ENCODE data around the gene MED26.

MED26 gene

GRCh38 chr19:16588824-16589577 is 39.0 kb downstream of the MED26 start:
- DNase-seq, result no peak

DNA sequence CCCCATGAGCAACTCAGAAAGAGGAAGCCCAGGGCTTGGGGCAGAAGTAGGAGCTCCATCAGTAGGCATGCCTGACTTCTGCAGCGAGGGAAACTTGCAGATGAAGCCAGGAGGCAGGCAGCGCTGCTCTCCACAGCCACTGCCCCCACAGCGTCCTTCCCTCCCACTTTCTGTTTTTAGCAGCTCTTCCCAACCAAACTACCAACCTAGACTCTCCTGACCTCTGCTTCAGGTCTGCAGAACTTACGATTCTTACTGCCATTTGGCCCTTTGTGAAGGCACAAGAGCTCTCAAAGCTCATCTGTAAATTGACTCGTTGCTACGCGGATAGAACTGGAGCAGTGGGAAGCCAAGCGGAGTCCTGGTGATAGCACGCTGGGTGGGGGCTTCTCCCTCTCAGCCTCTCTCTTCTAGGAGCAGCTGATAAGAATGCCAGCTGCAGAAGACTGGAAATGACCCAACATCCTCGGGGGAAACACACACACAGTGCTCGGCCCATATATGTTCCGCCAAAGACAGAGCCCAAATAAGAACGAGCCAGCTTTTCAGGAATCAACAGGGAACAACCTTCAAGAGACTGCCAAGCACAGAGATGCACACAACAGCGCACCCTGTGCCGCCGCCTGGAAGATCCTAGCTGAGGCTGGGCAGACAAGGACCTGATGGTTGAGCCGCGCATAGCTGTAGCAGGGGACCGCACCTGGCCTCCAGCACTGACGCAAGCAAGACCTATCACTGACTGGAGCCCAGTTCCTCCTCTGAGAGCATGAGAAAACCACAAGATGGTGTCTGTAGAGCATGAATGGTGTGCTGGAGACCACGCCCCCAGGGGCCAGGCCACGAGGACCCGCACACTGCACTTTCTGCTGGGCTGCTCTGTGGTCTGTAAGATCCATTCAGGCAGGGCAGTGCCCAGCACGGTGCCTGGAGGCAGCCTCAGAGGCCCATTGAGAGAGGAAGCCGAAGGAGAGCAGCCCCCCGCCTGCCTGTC is 39.9 kb downstream of the MED26 start:
- DNase-seq, result peak; percentile 68

DNA sequence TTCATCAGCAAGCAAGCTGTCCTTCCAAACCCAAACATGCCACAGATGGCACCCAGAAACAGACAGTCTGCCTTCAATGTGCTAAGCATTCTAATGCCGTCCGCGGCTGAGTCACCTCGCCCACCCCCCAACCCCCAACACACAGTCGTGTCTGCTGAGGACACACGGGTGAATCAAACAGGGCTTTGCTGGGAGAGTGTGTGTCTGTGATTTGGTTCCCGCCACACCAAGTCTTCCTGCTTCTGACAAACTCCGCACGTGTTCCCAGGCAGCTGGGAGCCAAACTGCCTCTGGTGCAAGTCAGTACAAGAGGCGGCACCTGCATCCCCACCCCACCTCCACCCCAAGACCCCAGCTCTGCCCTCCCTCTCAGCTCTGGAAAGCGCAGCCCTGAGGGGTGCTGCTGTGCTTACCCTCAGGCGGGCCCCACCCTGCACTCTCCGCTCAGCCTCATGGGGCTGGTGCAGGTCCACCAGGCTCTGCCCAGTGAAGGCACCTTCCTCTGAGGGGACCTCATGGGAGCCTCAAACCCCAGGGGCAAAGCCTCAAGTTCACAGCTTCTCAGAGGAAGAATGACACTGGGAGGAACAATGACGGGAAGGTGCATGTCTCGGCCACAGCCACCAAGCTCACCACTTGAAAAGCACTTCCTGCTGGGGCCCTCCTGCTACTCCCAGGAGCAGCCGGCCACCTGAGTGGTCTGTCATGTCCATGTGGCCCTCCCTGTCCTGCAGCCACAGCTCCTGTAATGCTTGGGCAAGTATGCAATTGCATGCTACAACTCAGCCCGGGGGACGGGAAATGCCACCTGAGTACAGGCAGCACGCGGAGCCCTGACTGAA is 40.8 kb downstream of the MED26 start:
- peak; percentile 86 for DNase-seq

DNA sequence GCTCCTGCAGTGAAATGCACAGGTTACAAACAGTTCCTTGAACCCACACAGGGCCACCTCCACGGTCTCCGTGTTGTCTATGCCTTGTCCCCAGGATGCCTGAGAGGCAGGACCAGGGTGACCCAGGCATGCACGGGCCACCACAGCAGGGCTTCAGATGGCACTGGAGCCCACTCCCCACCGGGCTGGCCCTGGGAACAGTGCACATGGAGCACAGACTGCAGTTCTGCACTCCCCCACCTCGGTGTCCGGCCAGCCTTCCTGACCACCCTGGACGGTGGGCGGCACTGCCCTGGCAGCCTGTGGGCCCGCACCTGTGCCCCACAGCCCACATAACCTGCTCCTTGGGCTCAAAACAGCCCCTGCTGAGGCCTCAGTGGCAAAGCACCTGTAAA is 41.5 kb downstream of the MED26 start:
- no peak for DNase-seq

- DNase-seq, result no peak
Observed at GRCh38 chr19:16585808-16586476, 42.1 kb downstream of the MED26 start.

DNA sequence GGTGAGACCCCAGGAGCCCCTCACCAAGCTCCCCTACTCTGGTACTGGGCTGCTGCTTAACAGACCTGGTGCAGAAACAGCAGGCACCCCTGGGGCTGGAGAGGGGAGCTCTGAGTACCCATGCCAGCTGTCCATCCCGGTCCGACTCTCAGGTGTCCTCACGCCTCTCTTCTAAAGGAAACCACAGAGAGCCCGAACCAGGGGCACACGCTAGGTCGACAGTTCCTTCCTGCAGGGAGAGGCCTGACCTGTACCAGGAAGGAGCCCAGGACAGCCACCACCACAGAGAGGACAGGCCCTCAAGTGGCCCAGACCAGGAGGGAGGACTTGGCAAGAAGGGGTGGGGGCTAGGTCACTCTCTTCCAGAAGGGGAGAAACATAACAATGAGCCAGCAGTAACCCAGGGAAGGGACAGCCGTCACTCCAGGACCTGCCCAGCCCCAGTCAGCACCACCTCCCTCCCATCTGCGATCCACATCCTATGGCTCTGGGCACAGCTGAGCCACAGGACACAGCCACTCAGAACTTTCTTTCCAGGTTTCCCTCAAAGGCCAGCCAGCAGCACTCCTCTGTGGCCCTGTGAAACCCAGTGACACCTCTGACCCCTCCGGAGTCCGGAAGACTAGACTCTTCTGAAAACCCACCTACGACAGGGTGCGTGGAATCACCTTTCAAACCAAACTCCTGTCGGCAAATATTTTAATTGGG is 42.8 kb downstream of the MED26 start:
- DNase-seq, result no peak

DNA sequence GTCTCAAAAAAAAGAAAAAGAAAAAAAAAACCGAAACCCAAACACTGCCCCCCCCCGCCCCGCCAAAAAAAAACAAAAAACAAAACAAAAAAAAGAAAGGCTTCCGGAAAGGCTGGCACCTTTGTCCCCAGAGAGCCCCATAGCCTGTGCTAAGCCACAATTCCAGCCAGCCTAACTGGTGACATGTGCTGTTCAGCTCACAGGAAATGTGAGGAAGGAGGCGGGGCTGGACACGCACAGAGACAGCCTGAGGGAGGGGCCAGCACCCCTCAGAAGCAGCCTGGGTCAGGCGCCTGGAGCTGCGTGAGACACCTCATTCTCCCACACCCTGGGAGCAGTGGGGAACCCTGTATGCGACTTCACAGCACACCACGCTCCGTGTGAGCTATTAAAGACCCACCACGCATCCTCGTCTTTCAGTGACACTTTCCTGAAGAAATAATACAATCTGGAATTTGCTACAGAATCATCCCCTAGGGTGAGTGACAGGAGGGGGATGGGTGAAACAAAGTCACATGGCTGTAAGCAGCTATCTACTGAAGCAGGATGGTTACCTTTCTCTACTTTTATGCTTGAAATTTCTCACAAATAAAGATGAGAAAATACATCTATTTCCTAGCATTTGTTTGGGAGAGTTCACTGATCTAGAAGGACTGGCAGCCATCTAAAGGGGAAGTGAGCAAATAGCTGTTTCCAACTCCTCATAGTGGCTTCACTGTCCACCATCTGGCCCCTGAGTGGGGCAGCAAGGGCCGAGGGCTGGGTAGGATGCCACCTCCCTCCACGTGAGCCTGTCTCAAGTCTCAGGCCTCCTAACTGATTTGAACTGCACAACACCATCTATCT is 43.5 kb downstream of the MED26 start:
- DNase-seq, result peak; percentile 95

- no peak for DNase-seq
Observed at GRCh38 chr19:16582486-16583261, 45.3 kb downstream of the MED26 start.

- no peak for DNase-seq
Observed at GRCh38 chr19:16581971-16582343, 46.0 kb downstream of the MED26 start.

DNA sequence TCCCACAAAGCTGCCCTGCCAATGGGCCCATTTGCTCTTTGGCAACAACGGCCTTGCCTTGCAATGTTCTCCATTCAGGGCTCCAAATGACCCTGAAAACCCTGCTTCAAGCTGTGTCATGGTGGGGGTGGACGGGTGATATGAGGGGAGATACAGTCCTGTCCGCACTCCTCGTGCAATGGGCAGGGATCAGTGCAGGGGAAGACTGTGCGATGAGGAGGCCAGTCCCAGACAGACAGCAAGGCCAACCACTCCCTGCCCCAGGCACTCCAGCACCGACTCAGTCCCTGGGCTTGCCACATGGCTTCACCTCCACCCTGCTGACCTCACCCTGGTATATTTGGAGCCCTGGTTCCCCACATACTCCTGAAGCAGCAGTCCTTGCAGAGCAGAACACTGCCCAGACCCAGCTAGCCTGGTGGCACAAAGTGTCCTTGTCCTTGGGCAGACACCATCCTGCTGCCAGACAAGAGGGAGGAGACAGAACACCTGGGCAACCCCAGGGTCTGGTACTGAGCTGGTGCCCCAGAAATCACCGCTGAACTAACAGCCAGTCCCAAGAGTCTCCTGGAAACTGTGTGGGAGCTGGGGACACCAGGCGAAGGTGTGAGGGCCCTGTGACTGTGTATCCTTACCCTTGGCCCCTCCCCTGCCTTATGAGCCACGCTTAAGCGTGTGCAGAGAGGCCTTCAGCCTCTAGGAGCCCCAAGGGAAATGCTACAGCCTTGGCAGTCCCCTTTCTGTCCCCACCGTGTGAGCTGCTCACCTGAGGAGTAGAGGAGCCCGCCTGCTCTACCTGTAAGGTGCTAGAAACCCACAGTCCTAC is 46.6 kb downstream of the MED26 start:
- DNase-seq, result no peak

- DNase-seq, result no peak
Observed at GRCh38 chr19:16579381-16579780, 48.6 kb downstream of the MED26 start.

DNA sequence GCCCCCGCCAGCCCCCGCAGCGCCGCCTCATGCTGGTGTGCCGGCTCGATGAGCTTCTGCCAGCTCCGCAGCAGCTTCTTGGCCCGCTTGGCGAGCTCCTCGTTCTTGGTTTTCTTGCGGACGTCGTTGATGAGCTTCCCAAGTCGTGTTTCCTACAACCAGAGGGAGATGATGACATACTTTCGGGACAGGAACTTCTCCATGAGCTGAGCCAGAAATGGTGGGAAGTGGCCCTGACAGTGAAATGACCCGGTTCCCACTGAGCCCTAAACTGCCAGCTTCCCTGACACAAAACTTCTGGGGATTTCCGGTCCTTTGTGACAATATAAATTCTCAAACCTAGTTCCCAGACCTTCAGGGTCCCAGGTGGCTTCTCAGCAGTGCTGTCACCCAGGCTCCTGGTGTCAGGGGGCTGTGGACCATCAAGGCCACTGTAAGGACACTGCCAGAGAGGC is 50.4 kb downstream of the MED26 start:
- DNase-seq, result no peak

- DNase-seq, result no peak
Observed at GRCh38 chr19:16576690-16577530, 51.1 kb downstream of the MED26 start.

DNA sequence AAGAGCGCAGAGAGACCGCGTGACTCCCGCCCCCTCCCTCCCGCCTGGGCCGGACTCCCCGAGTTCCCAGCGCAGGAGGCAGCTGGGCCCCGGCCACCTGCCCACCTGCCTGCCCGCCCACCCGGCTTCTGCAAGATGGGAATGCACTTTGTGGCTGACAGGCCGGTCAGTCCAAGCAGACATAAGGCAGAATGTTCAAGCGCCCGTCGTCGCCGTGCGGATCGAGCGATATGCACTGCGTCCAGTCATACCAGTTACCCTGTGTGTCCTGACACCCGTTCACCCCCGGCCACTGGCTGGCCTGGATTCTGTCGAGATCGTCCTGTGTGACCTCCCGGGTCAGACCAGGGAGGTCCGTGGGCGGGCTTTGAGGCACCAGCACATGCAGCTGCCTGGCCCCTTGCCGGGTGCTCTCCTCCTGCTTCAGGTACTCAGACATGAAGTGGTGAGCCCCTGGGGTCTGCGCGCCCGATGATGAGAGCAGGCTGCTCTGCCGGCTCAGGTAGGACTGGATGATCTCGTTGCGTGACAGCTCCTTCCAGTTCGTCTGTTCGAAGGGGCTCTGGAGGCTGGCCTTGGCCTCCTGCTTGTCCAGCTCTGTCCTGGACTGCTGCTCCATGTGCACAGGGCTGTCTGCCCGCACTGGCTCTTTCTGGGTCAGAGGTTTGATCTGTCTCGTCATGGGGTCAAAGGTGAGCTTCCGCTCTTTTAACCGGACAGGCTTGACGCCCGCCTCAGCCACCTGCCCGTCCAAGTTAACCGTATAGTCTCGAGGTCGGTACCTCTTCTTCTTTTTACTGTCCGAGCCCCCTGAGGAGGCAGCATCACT is 51.9 kb downstream of the MED26 start:
- no peak for DNase-seq

DNA sequence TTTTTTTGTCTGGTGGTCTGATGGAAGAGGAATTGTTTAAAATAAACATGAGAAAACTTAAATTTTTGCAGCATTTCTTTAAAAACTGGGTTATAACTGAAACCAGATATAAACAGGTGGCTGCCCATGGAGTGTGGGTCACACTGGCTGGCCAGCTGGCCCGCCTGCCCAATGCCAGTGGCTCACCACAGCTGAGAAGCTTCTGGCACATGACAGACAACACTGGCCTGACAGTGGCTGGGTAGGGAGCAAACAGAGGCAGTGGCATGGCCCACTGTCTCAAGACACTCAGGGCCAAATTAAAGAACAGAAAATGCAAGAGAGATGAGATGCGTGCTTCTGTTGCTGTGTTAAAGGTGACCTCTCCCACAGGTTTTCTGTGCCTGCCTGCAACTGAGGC is 52.7 kb downstream of the MED26 start:
- DNase-seq, result no peak

- no peak for DNase-seq
Observed at GRCh38 chr19:16573925-16574324, 54.1 kb downstream of the MED26 start.

GRCh38 chr19:16573296-16573695 is 54.7 kb downstream of the MED26 start:
- no peak for DNase-seq

Data from CD4-positive, alpha-beta T cell treated with Interleukin-6 for 4 hours (primary cell).